Omental fat pad (tissue), 4 donors: ENCODE measurements around the gene ECSCR. TPM values are rescaled to one million over a fixed set of nuclear protein-coding genes. Genes with fewer than 3 reads are reported as not detected.

Source experiments
- ATAC-seq: fragments of 150-250 bp; one replicate; pipeline ENCODE4 v1.9.1; 2016; ENCODE audit warnings: mild to moderate bottlenecking, moderate library complexity; ENCODE audit not compliant: low FRiP score
- DNase-seq: peaks from one replicate; pipeline ENCODE4 v3.0.0-alpha.2; 2019; ENCODE audit warnings: low spot score
- small RNA-seq: library from RNA; depleted of rRNA; stranded (forward); fragments of <200 nt; gene quantifications from one replicate; pipeline ENCODE3, GENCODE V24; 2016
- total RNA-seq, 4 donors: library from RNA; depleted of rRNA; stranded (reverse); fragments of >200 nt; gene quantifications; one replicate each; pipeline ENCODE4 v1.1.0, GENCODE V29; 2016
- TF ChIP-seq, protein P1 (sequence below), 3 donors: fragments of 450-650 bp; IDR thresholded peaks; one replicate each; pipeline ENCODE4 v1.5.1; 2016 to 2017; ENCODE audit warnings: antibody characterized with exemption in 3 of 3, mild to moderate bottlenecking in 3 of 3, moderate library complexity in 2 of 3

ECSCR gene
- total RNA-seq, 4 donors from 2014 or later, result 17.9 to 57.4 (median 35.9) TPM

DNA sequence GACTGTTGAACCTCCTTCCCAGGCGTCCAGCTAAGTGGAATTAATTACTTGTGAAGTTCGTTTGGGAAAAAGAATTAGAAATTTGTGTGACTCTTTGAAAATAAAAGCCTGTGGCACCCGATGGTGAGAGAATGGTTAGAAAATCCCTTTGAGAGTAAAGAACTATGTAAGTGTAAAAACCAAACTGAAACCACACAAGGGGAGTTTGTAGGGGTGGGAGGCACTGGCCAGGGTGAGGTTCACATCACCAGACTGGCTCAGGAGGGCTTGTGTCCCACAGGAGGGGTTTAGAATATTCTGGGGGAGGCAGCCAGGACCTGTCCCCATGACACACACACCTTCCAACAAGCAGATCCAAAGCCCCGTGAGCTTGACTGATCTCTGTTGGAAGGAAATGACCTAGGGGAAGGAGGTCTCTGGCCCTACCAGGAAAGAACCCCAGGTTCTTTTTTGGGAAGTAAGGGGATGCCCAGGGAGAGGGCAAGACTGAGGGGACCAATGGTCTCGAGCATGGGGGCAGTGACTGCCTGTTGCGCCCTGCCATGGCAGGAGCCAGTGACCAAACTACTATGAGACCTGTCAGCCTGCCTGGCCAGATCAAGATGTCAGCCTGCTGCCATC is 62.9 kb downstream of the ECSCR start:
- TF ChIP-seq, protein P1, sequence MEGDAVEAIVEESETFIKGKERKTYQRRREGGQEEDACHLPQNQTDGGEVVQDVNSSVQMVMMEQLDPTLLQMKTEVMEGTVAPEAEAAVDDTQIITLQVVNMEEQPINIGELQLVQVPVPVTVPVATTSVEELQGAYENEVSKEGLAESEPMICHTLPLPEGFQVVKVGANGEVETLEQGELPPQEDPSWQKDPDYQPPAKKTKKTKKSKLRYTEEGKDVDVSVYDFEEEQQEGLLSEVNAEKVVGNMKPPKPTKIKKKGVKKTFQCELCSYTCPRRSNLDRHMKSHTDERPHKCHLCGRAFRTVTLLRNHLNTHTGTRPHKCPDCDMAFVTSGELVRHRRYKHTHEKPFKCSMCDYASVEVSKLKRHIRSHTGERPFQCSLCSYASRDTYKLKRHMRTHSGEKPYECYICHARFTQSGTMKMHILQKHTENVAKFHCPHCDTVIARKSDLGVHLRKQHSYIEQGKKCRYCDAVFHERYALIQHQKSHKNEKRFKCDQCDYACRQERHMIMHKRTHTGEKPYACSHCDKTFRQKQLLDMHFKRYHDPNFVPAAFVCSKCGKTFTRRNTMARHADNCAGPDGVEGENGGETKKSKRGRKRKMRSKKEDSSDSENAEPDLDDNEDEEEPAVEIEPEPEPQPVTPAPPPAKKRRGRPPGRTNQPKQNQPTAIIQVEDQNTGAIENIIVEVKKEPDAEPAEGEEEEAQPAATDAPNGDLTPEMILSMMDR (IDR thresholded peaks at IDR 0.05), result no peak
- ATAC-seq (no peak), DNase-seq (no peak)

Small RNA genes within 50 kb of the gene (small RNA-seq; reads per million reads assigned to genes)
- gene RNU5B-4P, result not detected

Other genes starting within 250 kb of the ECSCR start
- 100 to 1,000 TPM; 155 to 222 (median 211) TPM for gene MATR3, start 169.0 kb downstream of the ECSCR start, total RNA-seq
- 100 to 1,000 TPM in 2 of 4 donors, 10 to 100 TPM in 2; 73.1 to 113 (median 103) TPM for gene PAIP2, start 120.9 kb downstream of the ECSCR start, total RNA-seq
- gene SLC23A1, start 79.4 kb downstream of the ECSCR start, total RNA-seq, result not detected
- gene MZB1, start 72.8 kb downstream of the ECSCR start, total RNA-seq, result 1 to 10 TPM; 1.1 to 7.0 (median 2.9) TPM
- 1 to 10 TPM in 2 of 4 donors, under 1 TPM in 2; 0.46 to 2.0 (median 1.2) TPM for gene PROB1, start 67.6 kb downstream of the ECSCR start, total RNA-seq
- 1 to 10 TPM; 1.8 to 3.3 (median 2.0) TPM for gene SPATA24, start 58.7 kb downstream of the ECSCR start, total RNA-seq
- 1 to 10 TPM; 6.1 to 7.4 (median 6.5) TPM for gene DNAJC18, start 23.2 kb downstream of the ECSCR start, total RNA-seq
- not detected for gene SMIM33, start 8.3 kb upstream of the ECSCR start, total RNA-seq
- gene STING1, start 20.0 kb upstream of the ECSCR start, total RNA-seq, result 10 to 100 TPM; 32.8 to 93.3 (median 48.7) TPM
- 10 to 100 TPM; 50.4 to 76.9 (median 70.4) TPM for gene UBE2D2, start 98.6 kb upstream of the ECSCR start, total RNA-seq
- gene CXXC5, start 185.6 kb upstream of the ECSCR start, total RNA-seq, result 10 to 100 TPM; 14.9 to 27.3 (median 25.0) TPM